Psoas muscle (tissue), 8 donors: Measurements from ENCODE around the gene CHID1. TPM values are rescaled to one million over a fixed set of nuclear protein-coding genes. Genes with fewer than 3 reads are reported as not detected.
A peak's percentile ranks its signal among the peaks of the same experiment; 100 is the strongest.

Source experiments
- ATAC-seq, 4 donors: fragments of 200-7000 bp; cut with Tn5 transposase; one replicate each; pipeline ENCODE4 v1.9.1; 2020; ENCODE audit warnings: moderate library complexity in 3 of 4, mild to moderate bottlenecking in 2 of 4
- DNase-seq, 2 donors: peaks; one replicate each; pipeline ENCODE4 v3.0.0-alpha.2; 2020
- H3K27ac ChIP-seq: fragments of 200-600 bp; one replicate; pipeline ENCODE4 v1.8.0; 2022
- H3K27me3 ChIP-seq, 3 donors: fragments of 200-600 bp in 1 of 3; one replicate each; pipeline versions ENCODE4 v1.6.1 to v1.8.0; 2013 to 2022; ENCODE audit warnings: low read length in 2 of 3, mild to moderate bottlenecking in 2 of 3, moderate library complexity in 1 of 3; ENCODE audit not compliant: insufficient read depth in 3 of 3
- H3K36me3 ChIP-seq, 2 donors: fragments of 200-600 bp in 1 of 2; one replicate each; pipeline versions ENCODE4 v1.6.1 to v1.8.0; 2013 to 2022; ENCODE audit warnings: low read depth in 1 of 2, mild to moderate bottlenecking in 1 of 2, moderate library complexity in 1 of 2; ENCODE audit not compliant: insufficient read depth in 1 of 2
- H3K4me1 ChIP-seq: fragments of 200-600 bp; one replicate; pipeline ENCODE4 v1.8.0; 2022
- H3K4me3 ChIP-seq: fragments of 200-600 bp; one replicate; pipeline ENCODE4 v1.8.0; 2022; ENCODE audit warnings: mild to moderate bottlenecking
- H3K9me3 ChIP-seq: fragments of 200-600 bp; one replicate; pipeline ENCODE4 v1.8.0; 2022
- CTCF ChIP-seq: fragments of 200-600 bp; IDR thresholded peaks from one replicate; pipeline ENCODE4 v1.8.0; 2022; ENCODE audit warnings: antibody characterized with exemption
- WGBS, 3 donors: extraction: QIAGEN DNeasy Blood & Tissue Kit; methylation state at CpG; one replicate each; pipeline versions ENCODE4 v1.1.6 to v1.1.7; 2013; 5-methylcytosine and 5-hydroxymethylcytosine counted together
- intact Hi-C, 2 donors: fragments of 100-400 bp; cut with DNase I; formaldehyde crosslinking; loops; one replicate each; pipeline versions ENCODE4 v1.11.0 to v1.14.2; 2022
- polyA plus RNA-seq, 3 donors: library from polyadenylated mRNA; stranded (reverse); fragments of 200-250 nt; gene quantifications; one replicate each; pipeline ENCODE4 v1.2.3, GENCODE V29; 2013
- total RNA-seq, 4 donors: library from RNA; stranded (reverse); fragmentation: NEBNext Ultra II Directional in 2 of 4; extraction: Animal tissue kit (Norgen Biotek cat#: 25700) in 2 of 4; gene quantifications; one replicate each; pipeline versions ENCODE4 v1.2.1 to v1.2.4, GENCODE V29; 2021 to 2023
- donor health status: healthy with polysubstance abuse.
- donor health status: DM: no; HTN: no; CAD: no; lungs with moderate emphysema.
- donor health status: Bipolar disorder and iron deficiency.
- donor health status: healthy.
- donor health status: DM: yes; HTN: yes; CAD: no.
- donor health status: DM: no; HTN: no; CAD: no.
- donor health status: DM: no; HTN: no; CAD: no.
- donor health status: DM: yes; HTN: yes; CAD: no.

Gene CHID1
- total and polyA plus RNA-seq, 7 donors = 25.5 to 44.5 (median 34.3) TPM

GRCh38 chr11:819943-820649 is 90.5 kb downstream of the CHID1 start:
- TF ChIP-seq CTCF = no peak
- peak overlapping the region; percentile 88 for H3K4me3 ChIP-seq
- WGBS, 3 donors = 1 to 3% (median 1%) methylated on average over 46 to 47 of the region's 47 CpGs
- peaks cover 0 to under 1% (median 0%) of the 10 kb centered on the region in 3 donors for H3K27me3 ChIP-seq
- intact Hi-C loops = no loop called here
- H3K36me3 ChIP-seq = peaks cover 0 to 40% of the 10 kb centered on the region in 2 donors
- H3K9me3 ChIP-seq = no peaks in the 10 kb centered on the region
- peaks cover 37% of the 10 kb centered on the region for H3K4me1 ChIP-seq
- peak; percentile 88 to 93 for DNase-seq
- H3K27ac ChIP-seq = peak overlapping the region; percentile 96
- peak; percentile 49 to 67 (median 60) for ATAC-seq

- Histone ChIP-seq H3K9me3 (no peaks in the 10 kb centered on the region), H3K4me3 (peak overlapping the region; percentile 88), H3K27me3 (no peaks in the 10 kb centered on the region), H3K27ac (peak overlapping the region; percentile 96), H3K4me1 (peaks cover 37% of the 10 kb centered on the region), H3K36me3 (peaks cover 0 to 40% of the 10 kb centered on the region in 2 donors)
- ATAC-seq (peak; percentile 75 to 79 (median 77)), DNase-seq (peak; percentile 95 to 96)
- intact Hi-C loops = no loop called here
- WGBS, 3 donors = 0 to 2% (median 0%) methylated on average over 62 to 96 of the region's 96 CpGs
- peak; percentile 15 for TF ChIP-seq CTCF
Observed at GRCh38 chr11:819129-819931, 91.3 kb downstream of the CHID1 start.

GRCh38 chr11:818396-819128 is 92.0 kb downstream of the CHID1 start, which contains the start of gene PNPLA2:
TSS of gene PNPLA2 (plus strand) at chr11:818914. CDS start at chr11:819719, 805 bp downstream.
- ATAC-seq (no peak), DNase-seq (peak; percentile 60 to 78)
- no peak for TF ChIP-seq CTCF
- H3K4me1 ChIP-seq = peaks cover 30% of the 10 kb centered on the region
- 31 to 42% (median 41%) methylated on average over 17 to 20 of the region's 20 CpGs for WGBS, 3 donors
- no peaks in the 10 kb centered on the region for H3K9me3 ChIP-seq
- no peaks in the 10 kb centered on the region for H3K27me3 ChIP-seq
- peak within 1 kb of the TSS; percentile 96 for H3K27ac ChIP-seq
- peak within 1 kb of the TSS; percentile 88 for H3K4me3 ChIP-seq
- peaks cover 2 to 40% of the 10 kb centered on the region in 2 donors for H3K36me3 ChIP-seq
- intact Hi-C loops = no loop called here

Other genes starting within 250 kb of the CHID1 start
- 10 to 100 TPM; 15.0 to 30.0 (median 21.0) TPM for gene DEAF1, start 215.6 kb downstream of the CHID1 start, total RNA-seq
- 10 to 100 TPM; 12.5 to 18.1 (median 15.3) TPM for gene DEAF1, start 215.6 kb downstream of the CHID1 start, polyA plus RNA-seq
- 10 to 100 TPM in 2 of 4 donors, 1 to 10 TPM in 2; 5.9 to 15.7 (median 9.7) TPM for gene TMEM80, start 215.0 kb downstream of the CHID1 start, total RNA-seq
- 10 to 100 TPM in 2 of 3 donors, 1 to 10 TPM in 1; 7.4 to 16.3 (median 10.1) TPM for gene TMEM80, start 215.0 kb downstream of the CHID1 start, polyA plus RNA-seq
- gene EPS8L2, start 204.6 kb downstream of the CHID1 start, total RNA-seq = 1 to 10 TPM in 3 of 4 donors, under 1 TPM in 1; 0.89 to 3.1 (median 1.5) TPM
- under 1 TPM; 0.47 to 0.63 (median 0.56) TPM for gene EPS8L2, start 204.6 kb downstream of the CHID1 start, polyA plus RNA-seq
- gene TALDO1, start 163.3 kb downstream of the CHID1 start, total RNA-seq = 100 to 1,000 TPM in 1 of 4 donors, 10 to 100 TPM in 3; 77.7 to 140 (median 81.8) TPM
- 10 to 100 TPM; 58.7 to 77.6 (median 65.9) TPM for gene TALDO1, start 163.3 kb downstream of the CHID1 start, polyA plus RNA-seq
- 10 to 100 TPM; 13.6 to 32.6 (median 22.2) TPM for gene GATD1, start 133.3 kb downstream of the CHID1 start, total RNA-seq
- 10 to 100 TPM; 11.0 to 20.9 (median 17.7) TPM for gene GATD1, start 133.3 kb downstream of the CHID1 start, polyA plus RNA-seq
- under 1 TPM in 1 of 4 donors, not detected in 3; 0.22 TPM for gene CEND1, start 120.7 kb downstream of the CHID1 start, total RNA-seq
- gene CEND1, start 120.7 kb downstream of the CHID1 start, polyA plus RNA-seq = under 1 TPM; 0.09 to 0.33 (median 0.11) TPM
- 1 to 10 TPM; 1.5 to 2.9 (median 2.2) TPM for gene SLC25A22, start 112.5 kb downstream of the CHID1 start, total RNA-seq
- 1 to 10 TPM in 1 of 3 donors, under 1 TPM in 2; 0.49 to 4.3 (median 0.56) TPM for gene SLC25A22, start 112.5 kb downstream of the CHID1 start, polyA plus RNA-seq
- 10 to 100 TPM in 3 of 4 donors, 1 to 10 TPM in 1; 8.7 to 13.8 (median 10.4) TPM for gene PIDD1, start 105.6 kb downstream of the CHID1 start, total RNA-seq
- 10 to 100 TPM in 2 of 3 donors, 1 to 10 TPM in 1; 9.4 to 16.2 (median 10.9) TPM for gene PIDD1, start 105.6 kb downstream of the CHID1 start, polyA plus RNA-seq
- gene RPLP2, start 100.8 kb downstream of the CHID1 start, total RNA-seq = 1,000 to 10,000 TPM; 1,082 to 1,565 (median 1,354) TPM
- gene RPLP2, start 100.8 kb downstream of the CHID1 start, polyA plus RNA-seq = 1,000 to 10,000 TPM in 1 of 3 donors, 100 to 1,000 TPM in 2; 779 to 1,781 (median 798) TPM
- 100 to 1,000 TPM; 125 to 247 (median 175) TPM for gene PNPLA2, start 91.9 kb downstream of the CHID1 start, total RNA-seq
- 10 to 100 TPM; 64.8 to 87.9 (median 83.8) TPM for gene PNPLA2, start 91.9 kb downstream of the CHID1 start, polyA plus RNA-seq
- gene CRACR2B, start 82.9 kb downstream of the CHID1 start, total RNA-seq = 1 to 10 TPM; 2.4 to 8.9 (median 4.1) TPM
- 1 to 10 TPM; 1.9 to 6.4 (median 2.8) TPM for gene CRACR2B, start 82.9 kb downstream of the CHID1 start, polyA plus RNA-seq
- 100 to 1,000 TPM; 149 to 175 (median 161) TPM for gene CD151, start 77.9 kb downstream of the CHID1 start, total RNA-seq
- gene CD151, start 77.9 kb downstream of the CHID1 start, polyA plus RNA-seq = 100 to 1,000 TPM; 158 to 358 (median 224) TPM
- gene POLR2L, start 68.3 kb downstream of the CHID1 start, total RNA-seq = 100 to 1,000 TPM; 113 to 205 (median 156) TPM
- 100 to 1,000 TPM; 114 to 178 (median 176) TPM for gene POLR2L, start 68.3 kb downstream of the CHID1 start, polyA plus RNA-seq
- gene TSPAN4, start 68.0 kb downstream of the CHID1 start, total RNA-seq = 10 to 100 TPM; 13.9 to 22.1 (median 16.8) TPM
- gene TSPAN4, start 68.0 kb downstream of the CHID1 start, polyA plus RNA-seq = 10 to 100 TPM; 11.4 to 38.5 (median 25.1) TPM
- 10 to 100 TPM; 26.5 to 31.4 (median 27.7) TPM for gene AP2A2, start 15.1 kb upstream of the CHID1 start, total RNA-seq
- gene AP2A2, start 15.1 kb upstream of the CHID1 start, polyA plus RNA-seq = 10 to 100 TPM; 15.9 to 21.7 (median 19.8) TPM
- not detected for gene MUC6, start 125.9 kb upstream of the CHID1 start, total RNA-seq
- under 1 TPM; under 0.01 to 0.04 (median 0.01) TPM for gene MUC6, start 125.9 kb upstream of the CHID1 start, polyA plus RNA-seq
- gene MUC2, start 164.1 kb upstream of the CHID1 start, total RNA-seq = under 1 TPM in 3 of 4 donors, not detected in 1; 0.02 to 0.44 (median 0.04) TPM
- gene MUC2, start 164.1 kb upstream of the CHID1 start, polyA plus RNA-seq = under 1 TPM in 2 of 3 donors, not detected in 1; under 0.01 to 0.01 TPM
- under 1 TPM in 1 of 4 donors, not detected in 3; 0.02 TPM for gene MUC5AC, start 247.1 kb upstream of the CHID1 start, total RNA-seq
- not detected for gene MUC5AC, start 247.1 kb upstream of the CHID1 start, polyA plus RNA-seq